Activated T-cell treated with anti-CD3 and anti-CD28 coated beads for 1 hour (primary cell): ENCODE measurements around the gene TRAF3IP1.
"Not testable (repeated sequence)": the region's sequence is repeated elsewhere in the genome, so short reads cannot be mapped to it uniquely, and the experiment has no call there.

Experiments used
- DNase-seq: peaks from one replicate; pipeline ENCODE4 v3.0.0-alpha.2; 2020; ENCODE audit warnings: low read depth

The TRAF3IP1 gene

DNA sequence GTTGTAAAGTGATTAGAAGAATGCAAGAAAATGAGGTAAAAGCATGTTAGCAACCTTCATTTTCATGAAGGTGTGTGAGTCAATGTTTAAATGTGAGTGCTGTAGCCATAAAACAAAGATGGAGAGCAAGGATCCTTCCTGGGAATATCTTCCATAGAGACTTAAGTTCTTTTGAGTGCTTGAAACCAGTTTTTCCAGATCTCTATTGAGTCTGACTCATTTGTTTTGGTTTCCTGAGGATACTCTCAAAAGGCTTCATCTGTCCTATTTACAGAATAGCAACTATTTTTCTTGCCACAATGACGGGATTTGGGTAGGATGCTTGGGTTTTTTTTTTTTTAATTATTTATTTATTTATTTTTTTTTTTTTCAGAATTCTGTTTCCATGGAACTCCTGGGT lies 60.5 kb downstream of the TRAF3IP1 start:
- no peak for DNase-seq

DNA sequence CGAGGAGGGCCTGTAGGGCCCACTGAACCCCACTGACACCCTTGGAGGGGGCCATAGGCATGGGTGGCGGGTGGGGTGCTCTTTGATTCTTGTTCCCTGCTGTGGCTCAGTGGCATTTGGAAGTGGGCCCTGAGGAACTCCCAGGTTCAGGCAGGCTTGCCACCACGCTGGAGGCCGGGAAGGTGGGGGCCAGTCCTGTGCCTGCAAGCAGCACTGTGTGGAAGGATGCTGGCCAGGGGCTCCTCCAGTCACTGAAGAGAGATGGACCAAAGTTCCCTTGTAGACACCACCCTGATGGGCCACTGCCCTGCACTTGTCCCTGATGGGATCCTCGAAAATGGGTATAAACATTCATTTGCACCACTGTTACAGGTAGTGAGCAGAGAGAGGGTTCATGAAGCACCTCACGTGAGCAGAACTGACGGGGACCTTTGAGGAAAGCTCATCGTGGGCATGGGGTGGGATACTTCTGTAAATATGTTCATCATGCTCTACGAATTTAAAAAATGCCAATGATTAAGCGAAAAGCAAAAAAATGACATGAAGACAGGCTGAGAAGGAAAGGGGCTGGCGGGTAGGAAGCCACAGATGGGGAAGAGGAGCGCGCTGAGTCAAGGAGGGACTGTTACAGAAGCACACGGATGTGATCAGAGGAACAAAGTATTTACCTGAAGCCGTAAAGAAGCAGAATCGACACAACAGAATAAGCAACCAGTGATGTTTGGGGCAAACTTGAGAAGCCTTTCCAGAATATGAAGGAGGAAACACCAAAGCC lies 61.2 kb downstream of the TRAF3IP1 start:
- no peak for DNase-seq

DNA sequence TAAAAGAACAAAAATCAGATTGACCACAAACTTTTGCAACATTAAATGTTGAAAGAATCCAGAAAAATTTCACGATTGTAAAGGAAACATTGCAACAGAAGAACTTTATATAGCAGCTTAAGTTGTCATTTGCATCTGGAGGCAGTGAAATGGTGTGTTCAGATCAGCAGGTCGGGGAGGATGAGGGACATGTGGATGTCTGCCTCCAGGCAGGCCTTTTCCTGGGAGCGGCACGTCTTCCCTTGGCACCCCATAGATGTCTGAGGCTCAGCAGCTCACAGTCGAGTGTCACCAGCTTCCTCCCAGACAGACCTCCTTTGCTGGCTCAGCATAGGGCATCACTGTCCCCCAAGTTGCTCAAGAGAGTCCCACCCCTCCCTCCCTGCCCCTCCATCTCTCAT lies 62.1 kb downstream of the TRAF3IP1 start:
- no peak for DNase-seq

DNA sequence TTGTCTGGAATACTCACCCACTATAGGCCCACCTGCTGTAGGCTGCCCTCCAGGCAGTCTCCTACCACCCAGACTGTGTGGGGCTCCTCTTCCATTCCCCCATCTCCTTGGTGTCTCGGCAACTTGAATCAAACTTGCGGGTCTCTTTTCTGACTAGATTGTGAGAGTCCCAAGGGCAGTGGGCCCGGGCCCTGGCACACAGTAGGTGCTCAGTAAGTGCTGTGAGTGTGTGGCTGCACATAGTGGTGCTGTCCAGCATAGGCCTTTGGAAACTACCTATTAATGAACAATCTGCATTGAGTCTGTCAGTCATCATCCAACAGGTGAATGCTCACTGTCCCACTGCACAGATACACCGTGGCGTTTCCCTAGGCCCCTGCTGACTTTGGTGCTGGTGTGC lies 62.8 kb downstream of the TRAF3IP1 start:
- DNase-seq: no peak

DNA sequence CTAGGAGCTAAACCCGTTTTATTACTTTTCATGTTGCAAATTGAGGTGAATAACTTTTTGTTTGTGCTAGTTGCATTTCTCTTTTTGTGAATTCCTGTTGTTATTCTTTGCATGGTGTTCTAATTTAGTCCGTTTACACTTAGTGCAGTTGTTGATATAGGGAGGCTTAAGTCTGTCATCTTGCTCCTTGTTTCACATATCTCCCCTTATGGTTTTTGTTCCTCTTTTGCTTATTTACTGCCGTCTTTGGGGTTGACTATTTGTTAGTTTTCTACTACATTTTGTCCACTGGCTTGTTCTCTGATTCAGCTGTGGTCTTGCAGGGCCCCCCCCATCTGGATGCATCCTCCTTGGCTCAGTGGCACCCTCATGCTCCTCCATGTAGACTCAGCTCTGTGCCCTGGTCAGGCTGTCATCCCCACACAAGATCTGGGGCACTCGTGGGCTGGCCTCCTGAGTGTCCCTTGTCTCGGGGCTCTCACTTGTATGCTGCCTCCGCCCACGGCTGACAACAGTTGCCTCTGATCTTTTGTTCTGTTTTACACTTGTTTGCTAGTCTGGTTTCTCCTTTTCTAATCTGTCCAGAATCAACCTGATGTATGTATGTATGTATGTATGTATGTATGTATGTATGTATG lies 63.5 kb downstream of the TRAF3IP1 start:
- no peak for DNase-seq

DNA sequence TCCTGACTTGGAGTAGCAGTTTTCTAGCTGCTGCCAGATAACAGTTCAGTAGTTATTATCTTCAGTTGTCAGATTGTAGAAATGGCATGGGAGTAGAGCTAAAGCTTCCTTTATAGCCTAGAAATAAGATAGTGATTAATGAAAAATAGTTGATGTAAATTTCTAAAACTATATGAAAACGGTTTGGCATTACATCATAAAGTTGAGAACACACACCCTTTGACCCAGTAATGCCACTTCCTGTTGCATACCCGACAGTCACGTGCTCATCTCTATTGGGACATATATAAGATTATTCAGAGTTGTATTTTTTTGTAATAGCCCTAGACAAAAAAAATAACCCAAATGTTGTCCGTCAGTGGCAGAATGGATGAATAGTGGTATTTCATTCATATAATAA lies 67.0 kb downstream of the TRAF3IP1 start:
- no peak for DNase-seq

DNA sequence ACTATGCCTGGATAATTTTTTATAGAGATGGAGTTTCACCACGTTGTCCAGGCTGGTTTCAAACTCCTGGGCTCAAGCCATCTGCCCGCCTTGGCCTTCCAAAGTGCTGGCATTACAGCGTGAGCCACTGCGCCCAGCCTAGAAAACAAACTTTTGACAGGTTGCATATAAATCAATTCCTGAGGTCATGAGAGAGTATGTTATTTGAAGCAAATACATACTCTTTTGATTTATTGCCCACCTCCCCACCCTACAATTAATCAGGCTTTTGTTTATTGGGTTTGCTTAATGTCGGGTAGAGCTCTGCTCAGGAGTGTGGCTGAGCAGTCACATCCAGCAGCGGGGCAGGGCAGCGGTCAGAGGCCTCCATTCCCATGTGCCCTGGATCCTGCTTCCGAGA lies 68.5 kb downstream of the TRAF3IP1 start:
- no peak for DNase-seq

DNA sequence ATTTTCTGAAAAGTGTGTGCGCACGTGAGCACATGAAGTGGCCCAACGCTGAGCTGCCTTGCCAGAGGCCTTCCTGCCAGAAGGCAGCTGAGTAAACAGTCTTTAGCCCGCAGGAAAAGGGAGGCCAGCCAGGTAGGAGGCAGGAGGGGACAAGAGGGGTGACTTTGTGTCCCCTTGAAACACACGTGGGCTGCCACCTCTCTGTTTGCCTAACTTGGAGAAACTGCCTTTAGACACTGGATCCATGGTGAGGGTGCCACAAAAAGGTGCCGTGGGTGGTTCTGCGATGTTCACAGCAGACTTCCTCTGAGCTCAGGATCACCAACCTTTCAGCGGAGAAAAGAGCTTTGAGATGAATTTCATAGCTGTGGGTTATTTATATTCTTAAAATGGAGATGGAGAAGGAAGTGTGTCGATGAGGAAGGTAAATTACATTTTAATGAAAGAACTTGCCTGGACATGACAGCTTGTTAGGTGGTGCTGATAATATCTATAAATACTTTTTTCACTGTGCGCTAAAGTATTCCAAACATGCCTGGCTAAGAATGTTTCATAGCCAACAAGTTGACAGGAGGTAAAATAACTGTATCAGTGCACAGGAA lies 69.8 kb downstream of the TRAF3IP1 start:
- DNase-seq: no peak

DNA sequence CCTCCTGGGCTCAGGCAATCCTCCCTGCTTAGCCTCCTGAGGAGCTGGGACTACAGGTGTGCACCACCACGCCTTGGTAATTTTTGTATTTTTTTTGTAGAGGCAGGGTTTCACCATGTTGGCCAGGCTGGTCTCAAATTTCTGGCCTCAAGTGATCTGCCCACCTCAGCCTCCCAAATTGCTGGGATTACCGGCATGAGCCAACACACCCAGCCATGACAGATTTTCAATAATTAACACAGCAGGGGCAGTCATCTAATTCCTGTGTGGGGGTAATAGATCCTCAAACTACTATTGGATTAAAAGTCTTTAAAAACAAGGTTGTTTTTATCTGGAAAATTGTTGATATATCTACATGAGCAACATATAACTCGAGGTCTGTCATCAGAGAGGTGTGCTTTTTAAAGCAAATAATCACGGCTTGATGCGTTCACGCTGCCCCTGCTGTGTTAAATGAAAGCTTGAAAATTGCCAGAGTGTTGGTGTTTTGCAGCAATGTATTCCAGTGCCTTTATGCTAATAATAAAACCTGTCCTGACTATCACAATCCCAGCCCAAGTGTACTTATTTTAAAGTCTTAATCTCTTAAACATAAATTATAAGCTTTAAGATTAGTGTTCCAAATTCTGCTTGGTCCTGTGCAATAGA lies 70.8 kb downstream of the TRAF3IP1 start:
- DNase-seq: no peak

DNA sequence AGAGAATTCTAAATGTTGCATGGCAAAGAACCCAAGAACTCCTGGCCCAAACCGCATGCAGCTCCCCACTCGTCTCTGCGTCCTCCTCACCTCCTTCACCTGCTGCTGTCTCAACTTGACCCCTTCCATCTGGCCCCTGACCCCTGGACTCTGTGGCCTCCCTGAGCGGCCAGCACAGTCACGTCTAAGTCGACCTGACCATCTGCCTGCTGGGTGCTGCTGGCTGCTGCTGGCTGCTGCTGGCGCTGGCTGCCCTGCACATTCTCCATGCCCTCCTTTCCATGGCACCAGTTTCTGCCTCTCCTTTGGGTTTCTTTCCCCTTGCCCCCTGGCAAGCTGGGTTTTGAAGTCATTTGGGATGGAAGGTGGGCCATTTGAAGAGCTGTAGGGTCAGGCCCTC lies 76.3 kb downstream of the TRAF3IP1 start:
- no peak for DNase-seq

DNA sequence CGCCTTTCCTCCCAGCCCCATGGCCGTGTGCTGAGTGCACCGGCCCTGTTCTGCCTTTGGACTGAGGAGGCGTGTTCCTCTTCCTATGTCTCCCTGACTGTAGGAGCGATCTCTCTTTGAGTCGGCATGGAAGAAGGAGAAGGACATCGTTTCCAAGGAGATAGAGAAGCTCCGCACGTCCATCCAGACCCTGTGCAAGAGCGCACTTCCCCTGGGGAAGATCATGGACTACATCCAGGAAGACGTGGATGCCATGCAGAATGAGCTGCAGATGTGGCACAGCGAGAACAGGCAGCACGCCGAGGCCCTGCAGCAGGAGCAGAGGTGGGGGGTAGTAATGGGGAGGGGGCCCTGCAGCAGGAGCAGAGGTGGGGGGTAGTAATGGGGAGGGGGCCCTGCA lies 77.0 kb downstream of the TRAF3IP1 start:
- DNase-seq: no peak

DNA sequence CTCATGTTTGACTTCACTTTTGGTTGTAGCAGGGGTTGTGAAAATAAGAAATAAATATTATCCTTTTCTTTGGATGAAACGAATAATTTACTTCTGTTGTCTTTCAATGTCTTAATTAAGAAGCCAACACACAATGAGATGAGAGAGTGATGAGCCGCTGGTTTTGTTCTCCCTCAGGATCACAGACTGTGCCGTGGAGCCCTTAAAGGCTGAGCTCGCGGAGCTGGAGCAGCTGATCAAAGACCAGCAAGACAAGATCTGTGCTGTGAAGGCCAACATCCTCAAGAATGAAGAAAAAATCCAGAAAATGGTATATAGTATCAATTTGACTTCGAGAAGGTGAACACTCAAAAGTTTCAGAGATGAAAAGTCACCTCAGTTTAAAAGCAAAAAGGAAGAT lies 78.3 kb downstream of the TRAF3IP1 start:
- no peak for DNase-seq

DNA sequence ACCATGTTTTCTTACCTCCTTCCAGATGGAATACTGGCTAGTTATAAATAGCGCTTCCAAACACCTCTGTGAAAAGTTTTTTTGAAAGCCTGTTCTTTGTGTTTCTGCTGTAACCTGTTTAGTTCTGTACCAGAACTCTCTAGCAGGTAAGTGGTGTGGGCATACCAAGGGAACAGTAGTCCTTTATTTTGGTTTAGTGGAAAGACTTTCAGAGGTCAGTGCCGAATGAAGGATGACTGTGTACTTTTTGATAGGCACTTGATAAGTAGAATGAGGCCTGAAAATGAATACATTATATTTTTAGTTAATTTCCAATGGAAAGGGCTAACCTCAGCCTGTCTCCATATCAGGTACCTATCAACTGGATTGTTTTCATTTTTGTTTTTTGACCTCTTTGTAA lies 78.8 kb downstream of the TRAF3IP1 start:
- DNase-seq: no peak

DNA sequence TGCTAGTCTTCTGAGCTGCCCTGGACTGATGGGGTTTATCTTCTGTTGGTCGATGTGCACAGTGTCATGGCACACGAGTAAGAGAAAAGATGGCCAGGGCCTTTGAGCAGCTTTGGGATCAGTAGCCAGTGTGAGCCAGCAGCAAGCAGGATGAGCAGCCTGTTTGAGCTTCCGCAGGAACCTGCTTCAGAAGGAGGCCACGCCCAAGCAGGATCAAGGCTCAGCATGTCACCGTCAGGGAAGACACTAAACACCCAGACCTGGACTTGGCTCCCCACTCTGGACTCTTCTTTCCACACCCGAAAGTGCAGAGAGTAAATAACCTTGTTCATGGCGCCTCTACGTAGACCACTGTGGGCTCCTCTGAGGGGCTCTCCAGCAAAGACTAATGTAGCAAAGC lies 81.2 kb downstream of the TRAF3IP1 start:
- no peak for DNase-seq

DNA sequence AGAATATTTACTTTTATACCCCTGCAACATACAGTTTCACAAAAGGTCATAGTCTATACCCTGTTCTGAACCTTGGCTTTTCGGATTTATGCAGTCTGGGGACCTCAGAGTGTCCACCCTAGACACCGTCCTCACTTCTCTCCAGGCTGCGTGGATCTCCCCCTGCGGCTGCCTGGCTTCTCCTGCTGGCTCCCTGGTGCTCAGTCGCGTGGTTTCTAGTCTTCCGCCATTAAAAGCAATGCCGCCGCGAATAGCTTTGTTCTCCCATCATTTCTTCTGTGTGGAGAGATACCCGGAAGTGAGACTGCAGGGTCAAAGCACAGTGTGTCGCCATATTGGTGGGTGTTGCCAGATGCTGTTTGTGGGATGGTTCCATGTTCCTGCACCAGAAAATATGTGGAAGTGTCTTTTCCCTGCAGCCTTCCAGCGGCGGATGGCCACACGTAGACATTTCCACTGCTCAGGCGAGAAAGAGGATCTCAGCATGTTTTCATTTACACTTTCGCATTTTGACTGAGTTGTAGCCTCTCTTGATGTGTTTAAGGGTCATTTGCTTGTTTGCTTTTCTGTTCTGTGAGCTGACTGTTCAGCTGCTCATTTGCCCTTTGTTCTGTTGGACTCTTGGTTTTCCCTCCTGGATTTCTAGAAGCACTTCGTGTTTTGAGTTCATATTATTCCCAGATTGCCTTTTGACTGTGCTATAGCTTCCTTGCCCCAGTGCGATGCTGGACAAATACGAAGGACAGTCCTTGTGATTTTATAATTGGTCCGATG lies 83.5 kb downstream of the TRAF3IP1 start:
- no peak for DNase-seq

DNA sequence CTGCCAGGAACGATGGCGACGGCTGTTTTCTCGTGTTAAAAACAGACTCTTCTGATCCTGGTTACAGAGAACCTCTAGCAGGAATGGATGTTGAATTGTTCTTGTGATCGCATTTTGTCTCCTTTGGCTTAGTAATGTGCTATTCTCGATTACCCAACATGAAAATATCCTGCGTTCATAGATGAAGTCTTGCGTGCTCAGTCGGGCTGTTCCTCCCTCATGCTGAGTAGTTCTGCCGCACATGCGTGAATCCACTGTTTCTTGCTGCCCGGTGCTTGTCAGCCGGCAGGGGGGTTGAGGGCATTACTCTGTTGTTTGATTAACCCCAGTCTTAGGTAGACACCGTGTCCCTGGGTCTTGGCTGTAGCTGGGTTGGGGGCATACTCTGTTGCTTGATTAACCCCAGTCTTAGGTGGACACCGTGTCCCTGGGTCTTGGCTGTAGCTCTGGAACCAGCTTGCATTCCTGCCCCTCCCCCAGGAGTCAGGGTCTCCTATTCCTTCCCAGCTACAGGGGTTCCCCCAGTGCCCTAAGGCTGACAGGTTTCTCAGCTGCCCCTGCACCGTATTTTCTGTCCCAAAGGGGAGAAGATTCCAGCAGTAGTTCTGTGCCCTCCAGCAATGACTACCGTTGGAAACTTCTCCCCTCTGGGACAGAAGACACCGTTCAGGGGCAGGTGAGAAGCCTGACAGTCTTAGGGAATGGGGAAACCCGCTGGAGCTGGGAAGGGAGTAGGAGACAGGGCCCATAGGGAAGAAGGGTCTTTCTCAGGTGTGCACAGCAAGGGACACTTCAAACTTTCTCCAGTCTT lies 84.3 kb downstream of the TRAF3IP1 start:
- DNase-seq: no peak

DNA sequence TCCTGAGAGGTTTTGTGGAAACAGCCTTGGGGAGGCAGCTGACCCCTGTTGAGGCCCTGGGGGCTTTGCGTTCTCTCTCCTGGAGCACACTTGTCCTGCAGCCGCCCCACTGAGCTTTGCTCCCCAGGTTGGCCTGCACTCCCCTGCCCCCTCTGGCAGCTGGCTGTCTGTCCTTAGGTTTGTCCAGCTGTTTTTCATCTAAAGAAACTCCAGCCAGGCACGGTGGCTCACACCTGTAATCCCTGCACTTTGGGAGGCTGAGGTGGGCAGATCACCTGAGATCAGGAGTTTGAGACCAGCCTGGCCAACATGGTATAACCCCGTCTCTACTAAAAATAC lies 84.9 kb downstream of the TRAF3IP1 start:
- not testable (repeated sequence) for DNase-seq

DNA sequence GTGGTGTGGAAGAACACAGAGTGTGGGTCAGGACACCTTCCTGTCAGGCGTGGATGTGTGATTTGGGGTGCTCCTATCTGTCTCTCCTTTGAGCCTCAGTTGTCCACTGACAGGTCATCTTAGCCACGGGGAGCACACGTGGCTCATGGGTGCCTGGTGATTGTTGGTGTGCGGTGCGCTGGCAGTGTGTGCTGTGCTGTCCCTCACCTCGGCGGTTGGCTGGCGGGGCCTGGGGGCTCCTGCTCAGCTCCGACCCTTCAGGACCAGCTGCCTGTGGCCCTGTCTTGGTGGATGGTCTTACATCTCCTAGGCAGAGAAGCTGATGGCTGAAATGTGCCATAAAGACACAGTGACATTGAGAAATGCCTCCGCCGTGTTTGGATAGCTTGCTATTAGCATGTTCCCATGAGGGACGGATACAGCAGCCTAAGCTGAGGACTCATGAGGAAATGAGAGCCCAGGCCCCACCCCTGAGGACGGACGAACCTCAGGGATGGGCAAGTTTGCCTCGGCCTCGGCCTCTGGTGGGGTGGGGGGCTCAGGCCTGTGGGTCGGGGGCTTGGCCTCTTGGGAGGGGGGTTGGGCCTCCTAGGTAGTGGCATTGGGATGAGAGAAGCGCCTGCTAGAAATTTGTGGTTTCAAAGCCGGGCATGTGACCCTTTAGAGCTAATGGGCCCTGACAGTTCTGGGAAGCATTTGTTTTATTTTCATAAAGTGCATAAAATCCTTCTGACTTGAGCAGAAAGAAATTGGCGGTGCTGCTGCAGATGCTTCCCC lies 86.1 kb downstream of the TRAF3IP1 start:
- no peak for DNase-seq

DNA sequence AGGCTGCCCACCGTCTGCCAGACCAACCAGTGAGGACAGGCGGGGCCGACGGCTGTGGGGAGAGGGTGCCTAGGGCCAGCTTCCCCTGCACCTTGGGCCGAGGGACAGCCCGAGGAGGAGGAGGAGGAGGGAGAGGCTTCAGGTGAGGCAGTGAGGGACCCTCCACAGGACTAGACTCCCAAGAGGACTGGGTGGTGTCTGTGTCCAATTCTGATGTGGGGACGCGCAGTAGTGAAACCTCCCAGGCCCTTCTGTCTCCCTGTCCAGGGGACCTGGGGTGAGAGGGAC lies 86.6 kb downstream of the TRAF3IP1 start:
- no peak for DNase-seq

DNA sequence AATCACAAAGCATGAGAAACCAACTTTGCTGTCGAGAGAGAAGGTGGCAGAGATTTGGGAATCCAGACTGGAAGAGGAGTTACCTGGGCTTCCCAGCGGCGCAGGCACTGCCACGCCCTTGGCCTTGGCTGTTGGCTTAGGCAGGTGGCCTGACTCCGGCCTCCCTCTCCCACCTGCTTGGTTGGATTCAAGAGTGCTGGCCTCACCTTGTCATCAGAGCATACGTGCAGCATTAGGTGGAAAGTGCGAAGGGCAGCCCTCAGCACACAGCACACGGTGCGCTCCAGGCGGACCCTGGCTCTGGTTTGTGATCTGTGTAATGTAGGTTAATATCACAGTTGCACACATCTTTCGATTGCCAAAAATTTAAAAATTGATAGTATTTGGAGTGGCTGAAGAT lies 87.2 kb downstream of the TRAF3IP1 start:
- DNase-seq: no peak
